ENCODE measurements around the gene CRHR1.

Gene CRHR1

GRCh38 chr17:45871718-45872117 lies 87.6 kb downstream of the CRHR1 start:
- no peak for DNase-seq

GRCh38 chr17:45873728-45874127 lies 89.6 kb downstream of the CRHR1 start:
- DNase-seq, result peak; percentile 57

- no peak for DNase-seq
Measured at GRCh38 chr17:45874151-45874550, 90.0 kb downstream of the CRHR1 start.

GRCh38 chr17:45876539-45876938 lies 92.4 kb downstream of the CRHR1 start:
- DNase-seq, result no peak

GRCh38 chr17:45877467-45877866 lies 93.3 kb downstream of the CRHR1 start:
- DNase-seq, result no peak

GRCh38 chr17:45883063-45883462 lies 98.9 kb downstream of the CRHR1 start:
- DNase-seq, result no peak
